Upper lobe of left lung (tissue), 6 donors: ENCODE measurements around the gene PXDN. TPM values are rescaled to one million over a fixed set of nuclear protein-coding genes. Genes with fewer than 3 reads are reported as not detected.
"Not testable (repeated sequence)": the region's sequence is repeated elsewhere in the genome, so short reads cannot be mapped to it uniquely, and the experiment has no call there.

ENCODE experiments used
- ATAC-seq, 2 donors: fragments of 200-7000 bp; cut with Tn5 transposase; one replicate each; pipeline ENCODE4 v1.9.1; 2022; ENCODE audit warnings: mild to moderate bottlenecking in 2 of 2, moderate library complexity in 2 of 2; ENCODE audit not compliant: low FRiP score in 2 of 2
- DNase-seq, 2 donors: peaks; one replicate each; pipeline ENCODE4 v3.0.0-alpha.2; 2019 to 2020
- H3K27ac ChIP-seq, 4 donors: fragments of 200-600 bp; sonication (generic); one replicate each; pipeline ENCODE4 v1.5.1; 2016 to 2019
- H3K27me3 ChIP-seq, 4 donors: fragments of 200-600 bp; sonication (generic); one replicate each; pipeline ENCODE4 v1.5.1; 2017 to 2019
- H3K36me3 ChIP-seq, 4 donors: fragments of 200-600 bp; sonication (generic); one replicate each; pipeline ENCODE4 v1.5.1; 2016 to 2019
- H3K4me1 ChIP-seq, 4 donors: fragments of 200-600 bp; sonication (generic); one replicate each; pipeline ENCODE4 v1.5.1; 2018 to 2019
- H3K4me3 ChIP-seq, 4 donors: fragments of 200-600 bp; sonication (generic); one replicate each; pipeline ENCODE4 v1.5.1; 2017 to 2019; ENCODE audit warnings: mild to moderate bottlenecking in 2 of 4, moderate library complexity in 1 of 4
- H3K9me3 ChIP-seq, 4 donors: fragments of 200-600 bp; sonication (generic); one replicate each; pipeline ENCODE4 v1.5.1; 2018 to 2019
- CTCF ChIP-seq, 6 experiments: fragments of 450-650 bp in 4 of 6; fragments of 200-600 bp in 2 of 6; sonication (generic) in 2 of 6; IDR thresholded peaks; one replicate each; pipeline ENCODE4 v1.5.1; 2016 to 2019; ENCODE audit warnings: antibody characterized with exemption in 6 of 6
- EP300 ChIP-seq, 4 donors: sonication (generic); formaldehyde crosslinking; IDR thresholded peaks; one replicate each; pipeline ENCODE4 v1.5.1; 2017; ENCODE audit warnings: antibody characterized with exemption in 4 of 4, control low read depth in 2 of 4
- POLR2A ChIP-seq, 4 donors: fragments of 450-650 bp; IDR thresholded peaks; one replicate each; pipeline ENCODE4 v1.5.1; 2016 to 2017; ENCODE audit warnings: antibody characterized with exemption in 4 of 4, mild to moderate bottlenecking in 2 of 4
- POLR2AphosphoS5 ChIP-seq, 2 donors: sonication (generic); formaldehyde crosslinking; IDR thresholded peaks; one replicate each; pipeline ENCODE4 v1.5.1; 2017; ENCODE audit warnings: antibody characterized with exemption in 2 of 2
- WGBS, 2 donors: methylation state at CpG; one replicate each; pipeline ENCODE4 v1.1.5; 2017 to 2018; 5-methylcytosine and 5-hydroxymethylcytosine counted together
- total RNA-seq, 6 donors: library from RNA; depleted of rRNA in 4 of 6; stranded (reverse); fragments of >200 nt in 4 of 6; gene quantifications; one replicate each; pipeline versions ENCODE4 v1.1.0 to v1.2.1, GENCODE V29; 2016 to 2021
- donor health status: DM: no; HTN: no; CAD: no; lungs with moderate emphysema.
- donor health status: DM: no; HTN: yes; CAD: no; lungs with severe emphysema.

Gene PXDN
- total RNA-seq, 6 donors from 2014 or later: 20.8 to 65.6 (median 38.5) TPM

- WGBS, 2 donors: 87 to 88% methylated on average over 3 to 7 of the region's 7 CpGs
- DNase-seq: no peak
- Histone ChIP-seq H3K4me1 (peaks cover 6 to 11% (median 9%) of the 10 kb centered on the region in 4 donors), H3K4me3 (no peak overlapping the region), H3K27ac (no peak overlapping the region), H3K27me3 (no peaks in the 10 kb centered on the region), H3K36me3 (no peaks in the 10 kb centered on the region), H3K9me3 (no peaks in the 10 kb centered on the region)
- TF ChIP-seq EP300 (IDR thresholded peaks at IDR 0.05): no peak
- TF ChIP-seq POLR2A (IDR thresholded peaks at IDR 0.05): no peak
- TF ChIP-seq POLR2AphosphoS5 (IDR thresholded peaks at IDR 0.05): no peak
- no peak for TF ChIP-seq CTCF (IDR thresholded peaks at IDR 0.05)
- peak; percentile 6 to 36 for ATAC-seq
Observed at GRCh38 chr2:1702186-1702565, 42.1 kb downstream of the PXDN start.

DNA sequence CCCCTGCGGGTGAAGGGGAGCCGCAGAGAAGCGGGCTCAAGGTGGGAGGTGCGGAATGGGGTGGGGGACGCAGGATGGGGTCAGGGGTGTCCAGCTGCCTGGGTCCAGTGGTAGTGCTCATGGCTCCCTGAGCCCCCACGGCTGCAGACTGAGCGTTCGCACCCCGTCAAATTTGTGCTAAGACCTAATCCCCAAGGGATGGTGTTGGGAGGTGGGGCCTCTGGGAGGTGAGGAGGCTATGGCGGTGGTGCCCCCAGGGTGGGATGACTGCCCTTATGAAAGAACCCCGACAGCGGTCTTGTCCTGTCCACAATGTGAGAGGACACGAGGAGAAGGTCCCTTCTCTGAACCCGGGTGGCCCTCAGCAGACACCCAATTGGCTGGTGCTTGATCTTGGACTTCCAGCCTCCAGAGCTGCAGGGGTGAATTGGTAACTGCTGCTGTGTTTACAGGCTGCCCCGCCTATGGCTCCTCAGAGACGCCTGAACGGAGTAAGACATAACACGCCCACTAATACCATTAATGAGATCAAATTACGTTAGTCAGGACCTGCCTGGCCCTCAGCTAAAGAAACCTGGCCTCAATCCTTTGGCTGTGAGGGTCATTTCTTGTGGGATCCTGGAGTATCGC, 42.6 kb downstream of the PXDN start:
- TF ChIP-seq POLR2AphosphoS5 (IDR thresholded peaks at IDR 0.05) (no peak), CTCF (IDR thresholded peaks at IDR 0.05) (no peak), POLR2A (IDR thresholded peaks at IDR 0.05) (no peak), EP300 (IDR thresholded peaks at IDR 0.05) (no peak)
- Histone ChIP-seq H3K27ac (no peak overlapping the region), H3K4me3 (no peak overlapping the region), H3K36me3 (no peaks in the 10 kb centered on the region), H3K4me1 (peaks cover 6 to 11% (median 9%) of the 10 kb centered on the region in 4 donors), H3K27me3 (no peaks in the 10 kb centered on the region), H3K9me3 (no peaks in the 10 kb centered on the region)
- WGBS, 2 donors: 85 to 94% methylated on average over 15 to 19 of the region's 20 CpGs
- ATAC-seq: peak; percentile 51 to 62
- DNase-seq: no peak

DNA sequence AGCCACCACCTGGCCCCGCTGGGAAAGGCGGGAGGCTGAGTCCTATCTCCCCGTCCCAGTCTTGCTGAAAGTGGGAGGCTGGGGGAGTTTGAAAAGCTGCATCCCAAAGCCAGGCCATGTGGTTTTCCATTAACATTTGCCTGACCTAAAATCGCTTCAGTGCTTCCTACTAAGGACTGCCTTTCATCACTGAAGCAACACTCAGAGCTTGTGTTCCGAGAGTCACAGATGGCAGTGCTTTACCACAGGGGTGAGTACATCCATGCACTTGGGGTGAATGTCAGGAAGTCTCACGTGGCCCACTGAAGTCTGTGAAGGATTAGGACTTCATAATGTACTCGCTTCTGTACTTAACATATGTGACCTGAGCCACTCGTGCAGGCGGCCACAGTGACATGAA, 43.3 kb downstream of the PXDN start:
- WGBS, 2 donors: 83 to 91% methylated on average over 8 to 9 of the region's 9 CpGs
- DNase-seq: no peak
- Histone ChIP-seq H3K9me3 (no peaks in the 10 kb centered on the region), H3K4me1 (peaks cover 6 to 11% (median 9%) of the 10 kb centered on the region in 4 donors), H3K27ac (no peak overlapping the region), H3K36me3 (no peaks in the 10 kb centered on the region), H3K4me3 (no peak overlapping the region), H3K27me3 (no peaks in the 10 kb centered on the region)
- ATAC-seq: no peak
- TF ChIP-seq POLR2A (IDR thresholded peaks at IDR 0.05) (no peak), POLR2AphosphoS5 (IDR thresholded peaks at IDR 0.05) (no peak), CTCF (IDR thresholded peaks at IDR 0.05) (no peak), EP300 (IDR thresholded peaks at IDR 0.05) (no peak)

DNA sequence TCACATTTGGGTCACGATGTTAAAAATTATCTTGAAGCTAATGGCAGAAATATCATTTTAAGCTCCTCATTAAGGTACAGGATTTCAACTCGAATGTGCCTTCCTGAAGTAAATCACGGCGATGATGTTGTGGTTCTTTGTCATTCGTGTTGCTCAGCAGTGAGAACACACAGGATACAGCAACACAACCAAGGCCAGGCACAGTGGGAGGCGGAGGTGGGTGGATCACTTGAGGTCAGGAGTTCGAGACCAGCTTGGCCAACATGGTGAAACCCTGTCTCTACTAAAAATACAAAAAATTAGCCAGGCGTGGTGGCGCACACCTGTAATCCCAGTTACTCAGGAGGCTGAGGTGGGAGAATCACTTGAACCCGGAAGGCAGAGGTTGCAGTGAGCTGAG, 43.9 kb downstream of the PXDN start:
- not testable (repeated sequence) for ATAC-seq, H3K36me3 ChIP-seq, H3K27me3 ChIP-seq, H3K9me3 ChIP-seq, H3K27ac ChIP-seq, DNase-seq, H3K4me3 ChIP-seq
- peaks cover 6 to 11% (median 9%) of the 10 kb centered on the region in 4 donors for H3K4me1 ChIP-seq
- 92 to 97% methylated on average over 10 of the region's 10 CpGs for WGBS, 2 donors

GRCh38 chr2:1698188-1698945, 45.9 kb downstream of the PXDN start:
- Histone ChIP-seq H3K27me3 (no peaks in the 10 kb centered on the region), H3K36me3 (no peaks in the 10 kb centered on the region), H3K27ac (peak overlapping the region; percentile 44 to 73 (median 57)), H3K9me3 (no peaks in the 10 kb centered on the region), H3K4me1 (peaks cover 6 to 18% (median 9%) of the 10 kb centered on the region in 4 donors), H3K4me3 (no peak overlapping the region)
- WGBS, 2 donors: 55% methylated on average over 10 of the region's 10 CpGs
- DNase-seq (peak in 1 of 2 donors; percentile 71), ATAC-seq (peak; percentile 57 to 79)
- no peak for TF ChIP-seq CTCF (IDR thresholded peaks at IDR 0.05)
- TF ChIP-seq POLR2A (IDR thresholded peaks at IDR 0.05): no peak
- no peak for TF ChIP-seq EP300 (IDR thresholded peaks at IDR 0.05)
- no peak for TF ChIP-seq POLR2AphosphoS5 (IDR thresholded peaks at IDR 0.05)
